Activated CD8-positive, alpha-beta memory T cell treated with anti-CD3 and anti-CD28 coated beads, Interleukin-2, amount 50 U/mL, for 48 hours (primary cell): ENCODE results near the gene TENM3.
"Not testable (repeated sequence)": the region's sequence is repeated elsewhere in the genome, so short reads cannot be mapped to it uniquely, and the experiment has no call there.

Source experiments
- DNase-seq: peaks from one replicate; pipeline ENCODE4 v3.0.0-alpha.2; 2020

The TENM3 gene

GRCh38 chr4:182343453-182343852, 100.3 kb downstream of the TENM3 start:
- no peak for DNase-seq

- no peak for DNase-seq
These were observed 101.8 kb downstream of the TENM3 start for GRCh38 chr4:182344968-182345367.

GRCh38 chr4:182346250-182346649, 103.0 kb downstream of the TENM3 start:
- no peak for DNase-seq

GRCh38 chr4:182346675-182347375, 103.6 kb downstream of the TENM3 start:
- no peak for DNase-seq

DNA sequence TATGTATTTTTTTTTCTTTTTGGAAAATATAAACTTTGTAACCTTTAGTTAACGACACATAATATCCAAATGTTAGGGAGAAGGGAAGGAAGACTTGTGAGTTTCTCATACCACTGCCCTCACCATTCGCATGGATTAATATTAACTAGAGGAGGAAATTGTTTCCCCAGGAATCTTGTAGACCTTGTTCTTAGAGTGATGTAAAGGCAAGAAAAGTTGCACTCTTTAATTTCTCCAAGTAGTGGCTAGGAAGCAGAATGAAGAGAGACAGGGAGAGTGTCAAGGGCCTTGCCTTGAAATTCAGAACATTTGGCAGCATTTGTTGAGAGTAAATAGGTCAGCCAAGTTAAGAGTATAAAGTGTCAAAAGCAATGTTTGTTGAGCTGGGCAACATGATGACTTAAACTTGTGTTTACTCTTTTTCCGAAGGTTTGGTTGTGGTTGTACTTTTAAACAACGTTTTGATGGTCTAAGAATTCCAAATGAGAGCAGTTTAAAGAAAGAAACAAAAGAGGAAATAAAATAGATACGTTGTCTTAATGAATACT, 105.7 kb downstream of the TENM3 start:
- no peak for DNase-seq

DNA sequence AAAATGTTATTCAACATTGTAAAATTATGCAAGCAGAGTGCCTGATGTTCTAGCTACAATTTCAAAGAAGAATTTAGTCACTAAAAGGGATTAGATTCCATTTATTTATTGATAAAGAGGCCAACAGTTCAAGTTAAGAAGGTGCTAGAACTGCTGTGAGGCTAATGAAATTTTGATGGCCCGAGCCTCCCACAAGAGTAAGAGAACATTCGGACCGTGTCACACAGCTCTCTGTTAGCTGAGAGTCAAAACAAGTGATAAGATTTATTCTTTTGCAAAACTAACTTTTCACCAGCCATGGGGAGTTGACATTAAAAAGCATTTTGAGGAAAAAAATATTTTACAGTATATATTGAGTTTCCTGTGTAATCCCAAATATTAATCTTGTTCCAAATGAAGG, 106.8 kb downstream of the TENM3 start:
- no peak for DNase-seq

DNA sequence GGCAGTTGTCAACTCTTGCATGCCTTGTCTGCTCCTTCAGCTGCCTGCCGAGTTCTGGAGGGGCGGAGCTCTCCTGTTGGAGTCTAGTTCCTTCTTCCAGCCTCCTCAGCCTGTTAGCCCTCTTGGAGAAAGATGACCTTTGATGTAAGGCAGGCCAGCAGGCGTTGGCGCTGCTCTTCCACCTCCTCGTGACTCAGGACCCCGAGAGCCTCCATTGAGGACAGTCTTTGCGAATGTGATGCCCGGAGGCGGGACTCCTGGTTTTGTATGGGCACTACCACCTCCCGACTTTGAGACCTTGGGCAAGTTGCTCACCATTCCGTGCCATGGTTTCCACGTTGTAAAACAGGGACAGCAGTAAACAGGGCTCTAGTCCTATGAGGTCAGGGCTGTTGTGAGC, 108.3 kb downstream of the TENM3 start:
- no peak for DNase-seq

GRCh38 chr4:182354106-182354505, 110.9 kb downstream of the TENM3 start:
- DNase-seq: no peak

DNA sequence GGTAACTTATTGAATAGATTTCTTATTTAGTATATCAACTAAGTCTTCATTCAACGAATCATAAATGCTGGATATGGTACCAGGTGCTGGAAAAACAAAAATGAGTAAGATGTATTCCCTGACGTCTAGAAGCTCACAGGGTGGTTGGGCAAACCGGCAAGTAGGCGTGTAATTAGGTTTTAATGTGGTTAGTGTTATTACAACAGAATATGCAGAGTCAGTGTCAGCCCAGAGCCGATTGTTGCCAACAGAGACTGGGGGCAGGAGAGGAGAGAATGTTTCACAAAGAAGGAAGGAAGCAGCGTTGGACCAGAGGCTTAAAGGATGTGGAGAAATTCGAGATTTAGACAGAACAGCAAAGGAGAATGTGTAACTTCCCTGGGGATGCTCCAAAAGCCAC, 111.7 kb downstream of the TENM3 start:
- no peak for DNase-seq

DNA sequence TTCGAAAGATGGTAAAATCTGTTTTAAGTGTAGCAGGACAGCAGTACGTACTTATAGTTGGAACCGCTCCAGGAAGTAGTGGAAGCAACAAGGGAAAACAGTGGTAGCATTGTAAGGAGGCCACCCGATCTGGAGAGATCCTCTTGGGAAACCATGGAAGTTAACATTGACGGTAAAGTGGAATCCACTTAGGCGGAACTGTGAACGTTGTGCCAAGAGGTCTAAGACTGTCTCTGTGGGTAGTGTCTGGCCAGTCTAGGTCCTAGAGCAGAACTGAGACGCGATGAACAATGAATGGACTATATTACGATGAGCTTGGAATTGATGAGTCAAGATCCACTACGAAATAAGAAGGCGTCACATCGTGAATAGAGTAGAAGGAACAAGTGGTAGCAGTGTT, 124.0 kb downstream of the TENM3 start:
- DNase-seq: no peak

GRCh38 chr4:182369211-182369610, 126.0 kb downstream of the TENM3 start:
- no peak for DNase-seq

- DNase-seq: no peak
These were observed 127.3 kb downstream of the TENM3 start for GRCh38 chr4:182370491-182370890.

GRCh38 chr4:182380771-182381181, 137.6 kb downstream of the TENM3 start:
- DNase-seq: no peak

- DNase-seq: no peak
These were observed 139.7 kb downstream of the TENM3 start for GRCh38 chr4:182382941-182383340.

GRCh38 chr4:182384631-182385091, 141.5 kb downstream of the TENM3 start:
- no peak for DNase-seq

DNA sequence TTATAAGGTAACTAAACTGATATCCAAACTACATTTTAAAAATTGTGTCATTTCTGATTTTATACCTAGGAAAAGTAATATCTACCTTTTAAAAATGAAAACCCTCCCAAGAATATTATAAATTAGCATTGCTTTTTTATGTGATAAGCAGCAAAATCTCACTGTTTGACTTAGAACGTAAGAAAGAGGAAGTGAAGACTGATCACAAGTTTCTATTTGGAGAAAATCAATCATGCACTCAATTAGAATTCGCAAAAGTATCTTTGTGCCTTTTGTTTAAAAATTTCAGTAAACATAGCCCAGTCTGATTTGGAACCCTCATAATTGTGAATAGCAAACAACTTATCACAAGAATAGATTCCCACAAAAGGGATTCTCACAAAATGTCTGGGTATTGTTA, 142.7 kb downstream of the TENM3 start:
- no peak for DNase-seq

GRCh38 chr4:182386576-182386975, 143.4 kb downstream of the TENM3 start:
- not testable (repeated sequence) for DNase-seq

GRCh38 chr4:182391111-182391684, 148.0 kb downstream of the TENM3 start:
- no peak for DNase-seq

DNA sequence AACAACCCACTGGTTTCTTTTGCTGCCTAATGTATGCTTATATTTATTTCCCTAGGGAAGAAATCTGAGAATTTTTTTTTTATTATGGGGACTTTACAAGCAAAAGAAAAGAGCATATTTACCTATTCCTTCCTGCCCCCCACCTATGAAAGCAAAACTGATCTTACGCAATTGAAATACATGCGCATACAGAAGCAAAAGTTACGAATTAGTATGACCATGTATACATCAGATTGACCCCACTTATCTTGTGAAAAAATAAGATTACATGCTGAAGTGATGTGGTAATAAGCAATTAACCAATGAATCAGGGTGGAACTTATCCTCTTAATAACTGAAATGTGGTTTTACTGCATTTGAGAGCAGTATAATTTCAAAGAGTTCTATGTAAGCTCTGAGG, 151.0 kb downstream of the TENM3 start:
- no peak for DNase-seq

DNA sequence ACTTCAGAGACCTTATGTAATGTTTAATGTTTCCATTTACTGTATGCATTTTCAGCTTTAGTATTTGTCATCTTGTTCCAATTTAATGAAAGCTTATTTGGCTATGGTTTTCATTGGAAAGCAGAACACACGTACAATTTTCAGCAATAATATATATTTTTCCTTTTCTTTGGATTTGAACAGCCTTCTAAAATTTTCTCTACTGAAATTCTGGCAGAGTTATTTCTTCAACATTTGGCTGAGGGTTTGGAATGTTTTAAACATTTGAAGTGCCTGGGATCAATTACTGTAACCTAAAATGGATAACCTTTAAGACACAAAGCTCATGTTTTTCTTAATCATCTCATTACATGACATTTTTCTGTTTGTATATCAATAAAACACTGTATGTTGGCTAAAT, 156.9 kb downstream of the TENM3 start:
- DNase-seq: no peak

DNA sequence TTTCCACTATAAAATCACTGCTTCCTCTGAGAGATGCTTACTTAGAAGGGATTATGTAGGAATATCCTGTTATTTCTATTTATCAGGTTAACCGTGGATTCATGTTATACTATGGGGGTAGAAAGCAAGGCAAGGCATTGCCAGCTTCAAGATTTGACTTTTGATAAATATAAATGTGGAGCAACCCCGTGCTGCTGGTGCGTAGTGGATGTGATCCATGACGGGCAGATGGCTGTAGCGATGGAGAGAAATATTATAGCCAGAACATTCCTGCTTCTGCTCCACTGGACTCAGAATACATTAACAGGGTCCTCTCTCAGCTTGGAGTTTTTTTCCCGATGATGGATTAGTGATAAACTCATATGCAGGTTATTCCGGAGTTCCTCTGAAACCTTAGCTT, 157.6 kb downstream of the TENM3 start:
- DNase-seq: no peak

DNA sequence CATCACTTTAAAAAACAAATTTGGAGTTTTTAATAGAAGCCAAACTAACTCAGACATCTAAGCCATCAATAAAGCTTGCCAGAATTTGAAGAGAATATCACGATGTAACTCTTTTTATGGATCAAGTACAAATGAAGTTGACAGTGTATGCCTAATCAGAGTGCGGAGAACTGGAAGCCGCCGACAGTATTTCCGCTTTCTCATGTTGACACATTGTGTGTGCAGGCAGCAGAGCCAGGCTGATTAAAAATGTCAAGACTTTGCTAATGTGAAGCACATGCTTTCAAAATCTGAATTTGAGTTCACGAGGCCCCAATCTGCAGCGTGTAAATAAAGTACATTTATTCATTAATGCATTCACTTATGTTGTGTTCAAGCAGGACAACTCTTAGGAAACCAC, 161.2 kb downstream of the TENM3 start:
- no peak for DNase-seq

DNA sequence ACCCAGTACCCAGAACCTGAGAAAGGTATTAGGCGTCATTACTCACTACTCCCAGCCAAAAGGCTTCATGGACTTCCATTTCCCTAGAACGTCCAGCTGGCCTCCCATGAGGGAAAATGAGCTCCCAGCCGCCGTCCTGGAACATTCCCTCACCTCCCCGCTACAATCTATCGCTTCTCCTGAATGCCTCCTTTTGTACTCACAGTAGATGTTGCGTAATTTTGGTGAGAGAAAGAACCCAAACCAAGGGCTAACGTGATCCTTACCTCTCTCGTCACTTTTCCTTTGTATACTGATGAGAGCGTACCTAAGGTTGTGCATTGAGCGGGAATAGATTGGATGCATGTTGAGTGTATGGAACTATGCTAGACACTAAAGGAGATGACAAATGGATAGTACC, 161.9 kb downstream of the TENM3 start:
- DNase-seq: no peak

DNA sequence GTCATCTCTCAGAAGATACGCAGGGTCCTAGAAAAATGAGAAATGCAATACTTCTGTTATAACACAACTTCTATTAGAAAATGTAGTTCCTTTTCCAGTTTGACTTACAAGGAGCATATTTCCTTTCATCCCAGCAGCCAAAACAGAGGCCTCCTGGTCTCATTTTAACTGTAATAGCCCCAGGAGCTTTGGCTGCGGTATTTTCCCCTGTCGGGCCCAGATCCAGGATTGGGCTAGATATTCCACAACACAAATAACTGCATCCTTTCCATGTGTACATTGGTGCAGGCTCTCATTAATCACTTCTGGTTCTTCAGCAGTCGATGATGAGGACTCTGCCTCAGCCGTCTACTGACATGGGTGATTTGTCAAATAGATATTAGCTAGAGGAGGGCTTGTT, 166.1 kb downstream of the TENM3 start:
- DNase-seq: no peak

DNA sequence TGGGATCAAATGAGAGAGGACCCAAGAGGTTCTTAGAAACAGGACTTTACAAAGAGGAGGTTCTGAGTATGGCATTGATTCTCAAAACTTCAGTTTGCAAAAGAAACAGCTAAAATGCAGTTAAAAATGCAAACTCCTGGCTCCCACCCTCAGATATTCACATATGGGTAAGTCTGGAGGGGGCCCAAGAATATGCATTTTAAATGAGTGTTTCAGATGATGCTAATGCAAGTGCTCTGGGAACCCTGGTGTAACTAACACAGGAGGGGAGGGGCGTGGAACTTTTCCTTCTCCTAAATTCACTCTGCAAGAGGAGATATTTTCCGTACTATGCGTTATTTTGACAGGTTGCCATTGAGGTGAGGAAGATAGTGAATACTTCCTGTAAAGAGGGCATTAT, 168.2 kb downstream of the TENM3 start:
- DNase-seq: no peak
